ENCODE data around the gene AOAH.

Gene AOAH

DNA sequence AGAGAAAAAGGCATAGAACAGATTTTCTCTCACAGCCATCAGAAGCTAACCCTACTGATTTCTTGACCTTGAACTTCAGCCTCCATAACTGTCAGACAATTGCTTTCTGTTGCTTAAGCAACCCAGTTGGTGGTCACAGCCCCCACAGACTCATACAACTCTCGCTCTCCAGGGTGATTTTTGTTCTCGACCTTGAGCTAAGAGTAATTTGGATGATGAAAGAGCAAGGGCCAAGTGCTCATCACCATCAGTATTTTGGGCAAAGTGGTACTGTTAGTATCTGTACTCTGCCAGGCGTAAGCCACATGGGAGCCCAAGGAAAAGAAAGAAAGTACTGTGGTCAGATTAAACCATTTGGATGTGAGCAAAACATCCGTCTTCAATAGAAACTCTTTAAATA lies 81.9 kb downstream of the AOAH start:
- H3K4me3 ChIP-seq (replicated peaks; ENCODE audit: low read depth, low read length): no peak overlapping the region
- TF ChIP-seq CTCF (IDR thresholded peaks at IDR 0.05; ENCODE audit: insufficient read depth, low read length, poor library complexity, severe bottlenecking): no peak
- peaks cover 1% of the 10 kb centered on the region; the same call in 1 of the 2 replicates for H3K27me3 ChIP-seq (replicated peaks; ENCODE audit: control insufficient read depth, insufficient read depth, low read length)
- DNase-seq (ENCODE audit: extremely low read depth, insufficient read length): no peak
- no peaks in the 10 kb centered on the region for H3K36me3 ChIP-seq (ENCODE audit: control insufficient read depth, insufficient read depth, low read length)

GRCh38 chr7:36642010-36642409 lies 82.3 kb downstream of the AOAH start:
- Histone ChIP-seq H3K36me3 (ENCODE audit: control insufficient read depth, insufficient read depth, low read length) (no peaks in the 10 kb centered on the region), H3K27me3 (replicated peaks; ENCODE audit: control insufficient read depth, insufficient read depth, low read length) (peaks cover 1% of the 10 kb centered on the region; the same call in 1 of the 2 replicates), H3K4me3 (replicated peaks; ENCODE audit: low read depth, low read length) (no peak overlapping the region)
- TF ChIP-seq CTCF (IDR thresholded peaks at IDR 0.05; ENCODE audit: insufficient read depth, low read length, poor library complexity, severe bottlenecking): no peak
- DNase-seq (ENCODE audit: extremely low read depth, insufficient read length): no peak

DNA sequence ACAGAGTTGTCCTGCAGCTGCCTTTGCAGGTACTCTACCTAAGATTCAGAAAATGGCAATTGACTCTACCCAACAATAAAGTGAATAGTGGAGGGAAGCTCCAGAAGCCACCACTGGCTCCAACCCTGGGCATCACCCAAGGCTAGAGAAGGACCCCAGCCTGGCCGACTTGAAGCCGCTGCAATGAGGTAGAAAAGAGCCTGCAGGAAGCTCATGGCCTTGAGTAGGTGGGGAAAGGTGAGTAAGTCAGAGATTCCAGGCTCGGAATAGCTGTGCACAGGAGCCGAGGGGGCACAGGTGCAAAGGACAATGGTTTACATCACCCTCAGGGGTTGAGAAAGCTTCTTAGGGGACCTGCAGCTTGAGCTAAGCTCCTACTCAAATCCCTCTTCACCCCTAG lies 83.6 kb downstream of the AOAH start:
- H3K36me3 ChIP-seq (ENCODE audit: control insufficient read depth, insufficient read depth, low read length): no peaks in the 10 kb centered on the region
- TF ChIP-seq CTCF (IDR thresholded peaks at IDR 0.05; ENCODE audit: insufficient read depth, low read length, poor library complexity, severe bottlenecking): no peak
- peaks cover 1% of the 10 kb centered on the region; the same call in 1 of the 2 replicates for H3K27me3 ChIP-seq (replicated peaks; ENCODE audit: control insufficient read depth, insufficient read depth, low read length)
- no peak for DNase-seq (ENCODE audit: extremely low read depth, insufficient read length)
- H3K4me3 ChIP-seq (replicated peaks; ENCODE audit: low read depth, low read length): no peak overlapping the region

- peaks cover 1% of the 10 kb centered on the region; the same call in 1 of the 2 replicates for H3K27me3 ChIP-seq (replicated peaks; ENCODE audit: control insufficient read depth, insufficient read depth, low read length)
- H3K36me3 ChIP-seq (ENCODE audit: control insufficient read depth, insufficient read depth, low read length): no peaks in the 10 kb centered on the region
- no peak overlapping the region for H3K4me3 ChIP-seq (replicated peaks; ENCODE audit: low read depth, low read length)
- no peak for TF ChIP-seq CTCF (IDR thresholded peaks at IDR 0.05; ENCODE audit: insufficient read depth, low read length, poor library complexity, severe bottlenecking)
- no peak for DNase-seq (ENCODE audit: extremely low read depth, insufficient read length)
Measured at GRCh38 chr7:36639826-36640225, 84.5 kb downstream of the AOAH start.

- no peak overlapping the region for H3K4me3 ChIP-seq (replicated peaks; ENCODE audit: low read depth, low read length)
- TF ChIP-seq CTCF (IDR thresholded peaks at IDR 0.05; ENCODE audit: insufficient read depth, low read length, poor library complexity, severe bottlenecking): no peak
- no peak for DNase-seq (ENCODE audit: extremely low read depth, insufficient read length)
- H3K36me3 ChIP-seq (ENCODE audit: control insufficient read depth, insufficient read depth, low read length): no peaks in the 10 kb centered on the region
- H3K27me3 ChIP-seq (replicated peaks; ENCODE audit: control insufficient read depth, insufficient read depth, low read length): peaks cover 1% of the 10 kb centered on the region; the same call in 1 of the 2 replicates
Measured at GRCh38 chr7:36638586-36639263, 85.6 kb downstream of the AOAH start.

All from GM06990 (cell line).